ENCODE data around the gene USP46. TPM values are rescaled to one million over a fixed set of nuclear protein-coding genes. Genes with fewer than 3 reads are reported as not detected.
A peak's percentile ranks its signal among the peaks of the same experiment; 100 is the strongest.

Gene USP46
- total RNA-seq, 1 donor from 2014 or later = 33.1 TPM

GRCh38 chr4:52658641-52659000 lies 480 bp downstream of the USP46 start:
- no peaks in the 10 kb centered on the region for H3K27me3 Mint-ChIP-seq
- H3K36me3 Mint-ChIP-seq (ENCODE audit: insufficient read depth) = peaks cover 9% of the 10 kb centered on the region
- no peak overlapping the region for H3K27ac Mint-ChIP-seq
- no peak for TF ChIP-seq CTCF (IDR thresholded peaks at IDR 0.05; ENCODE audit: unreplicated experiment)
- H3K4me3 Mint-ChIP-seq (ENCODE audit: low read depth) = peak overlapping the region; percentile 82
- no peaks in the 10 kb centered on the region for H3K9me3 Mint-ChIP-seq (ENCODE audit: low read depth)
- DNase-seq (ENCODE audit: low spot score, unreplicated experiment) = no peak
- H3K4me1 Mint-ChIP-seq (ENCODE audit: low read depth) = peaks cover 26% of the 10 kb centered on the region

- Mint-ChIP-seq H3K36me3 (ENCODE audit: insufficient read depth) (peaks cover 9% of the 10 kb centered on the region), H3K4me3 (ENCODE audit: low read depth) (peak overlapping the region; percentile 76), H3K27ac (peak overlapping the region; percentile 93), H3K27me3 (no peaks in the 10 kb centered on the region), H3K4me1 (ENCODE audit: low read depth) (peaks cover 26% of the 10 kb centered on the region), H3K9me3 (ENCODE audit: low read depth) (no peaks in the 10 kb centered on the region)
- DNase-seq (ENCODE audit: low spot score, unreplicated experiment) = no peak
- no peak for TF ChIP-seq CTCF (IDR thresholded peaks at IDR 0.05; ENCODE audit: unreplicated experiment)
These were observed 1.2 kb downstream of the USP46 start for GRCh38 chr4:52657618-52658501.

GRCh38 chr4:52657292-52657617 lies 1.8 kb downstream of the USP46 start:
- H3K9me3 Mint-ChIP-seq (ENCODE audit: low read depth) = no peaks in the 10 kb centered on the region
- no peak for TF ChIP-seq CTCF (IDR thresholded peaks at IDR 0.05; ENCODE audit: unreplicated experiment)
- no peaks in the 10 kb centered on the region for H3K27me3 Mint-ChIP-seq
- DNase-seq (ENCODE audit: low spot score, unreplicated experiment) = no peak
- H3K27ac Mint-ChIP-seq = peak overlapping the region; percentile 93
- peaks cover 7% of the 10 kb centered on the region for H3K36me3 Mint-ChIP-seq (ENCODE audit: insufficient read depth)
- H3K4me3 Mint-ChIP-seq (ENCODE audit: low read depth) = peak overlapping the region; percentile 76
- peaks cover 25% of the 10 kb centered on the region for H3K4me1 Mint-ChIP-seq (ENCODE audit: low read depth)

GRCh38 chr4:52655506-52655905 lies 3.6 kb downstream of the USP46 start:
- TF ChIP-seq CTCF (IDR thresholded peaks at IDR 0.05; ENCODE audit: unreplicated experiment) = no peak
- Mint-ChIP-seq H3K4me1 (ENCODE audit: low read depth) (peaks cover 25% of the 10 kb centered on the region), H3K4me3 (ENCODE audit: low read depth) (no peak overlapping the region), H3K27ac (no peak overlapping the region), H3K27me3 (no peaks in the 10 kb centered on the region), H3K36me3 (ENCODE audit: insufficient read depth) (peaks cover 9% of the 10 kb centered on the region), H3K9me3 (ENCODE audit: low read depth) (no peaks in the 10 kb centered on the region)
- no peak for DNase-seq (ENCODE audit: low spot score, unreplicated experiment)

- peaks cover 5% of the 10 kb centered on the region for H3K9me3 Mint-ChIP-seq (ENCODE audit: low read depth)
- no peak overlapping the region for H3K4me3 Mint-ChIP-seq (ENCODE audit: low read depth)
- H3K4me1 Mint-ChIP-seq (ENCODE audit: low read depth) = peaks cover 10% of the 10 kb centered on the region
- no peaks in the 10 kb centered on the region for H3K27me3 Mint-ChIP-seq
- no peak overlapping the region for H3K27ac Mint-ChIP-seq
- no peak for TF ChIP-seq CTCF (IDR thresholded peaks at IDR 0.05; ENCODE audit: unreplicated experiment)
- DNase-seq (ENCODE audit: low spot score, unreplicated experiment) = no peak
- peaks cover 14% of the 10 kb centered on the region for H3K36me3 Mint-ChIP-seq (ENCODE audit: insufficient read depth)
These were observed 7.0 kb downstream of the USP46 start for GRCh38 chr4:52651996-52652672.
